GM23338 (cell line): ENCODE data around the gene SHISAL2B.
"Not testable (repeated sequence)": the region's sequence is repeated elsewhere in the genome, so short reads cannot be mapped to it uniquely, and the experiment has no call there.

ENCODE experiments used
- CREB1 ChIP-seq: fragments of 250-450 bp; sonication (Bioruptor Pico); IDR thresholded peaks from 2 replicates; pipeline ENCODE4 v1.5.0; 2020; ENCODE audit warnings: low read depth, mild to moderate bottlenecking, moderate library complexity
- ETS1 ChIP-seq: IDR thresholded peaks from 2 replicates; pipeline ENCODE4 v1.6.1; 2016; ENCODE audit warnings: antibody characterized with exemption
- EZH2 ChIP-seq: fragments of 200-600 bp; sonication (generic); IDR thresholded peaks from one replicate; pipeline ENCODE4 v1.8.0; 2017; ENCODE audit warnings: antibody characterized with exemption, mild to moderate bottlenecking, low read depth; ENCODE audit not compliant: unreplicated experiment
- EZH2phosphoT487 ChIP-seq: fragments of 200-600 bp; sonication (generic); IDR thresholded peaks from one replicate; pipeline ENCODE4 v1.8.1; 2018; ENCODE audit warnings: antibody characterized with exemption; ENCODE audit not compliant: unreplicated experiment
- JUNB ChIP-seq: IDR thresholded peaks from one replicate; pipeline ENCODE4 v1.6.1; 2016; ENCODE audit warnings: antibody characterized with exemption; ENCODE audit not compliant: unreplicated experiment
- NANOG ChIP-seq: IDR thresholded peaks from 2 replicates; pipeline ENCODE4 v1.6.1; 2016; ENCODE audit warnings: antibody characterized with exemption, borderline replicate concordance
- POLR2AphosphoS5 ChIP-seq: IDR thresholded peaks from 2 replicates; pipeline ENCODE4 v1.6.1; 2016; ENCODE audit warnings: antibody characterized with exemption, low read depth
- REST ChIP-seq: IDR thresholded peaks from one replicate; pipeline ENCODE4 v1.6.1; 2018; ENCODE audit warnings: antibody characterized with exemption; ENCODE audit not compliant: unreplicated experiment
- TF ChIP-seq, protein P1 (sequence below), 2 experiments: fragments of 200-600 bp in 1 of 2; sonication (generic) in 1 of 2; conservative IDR thresholded peaks; 2 replicates each; pipeline versions ENCODE4 v1.5.1 to v1.6.1; 2016 to 2017; ENCODE audit warnings: antibody characterized with exemption in 2 of 2, low read depth in 2 of 2, mild to moderate bottlenecking in 2 of 2, moderate library complexity in 1 of 2
- TF ChIP-seq, protein P2 (sequence below): fragments of 250-450 bp; sonication (Bioruptor Pico); IDR thresholded peaks from 2 replicates; pipeline ENCODE4 v1.5.0; 2020; ENCODE audit warnings: mild to moderate bottlenecking, moderate library complexity

GRCh38 chr5:64714495-64714894, 24.2 kb downstream of the SHISAL2B start:
- TF ChIP-seq, protein P1, sequence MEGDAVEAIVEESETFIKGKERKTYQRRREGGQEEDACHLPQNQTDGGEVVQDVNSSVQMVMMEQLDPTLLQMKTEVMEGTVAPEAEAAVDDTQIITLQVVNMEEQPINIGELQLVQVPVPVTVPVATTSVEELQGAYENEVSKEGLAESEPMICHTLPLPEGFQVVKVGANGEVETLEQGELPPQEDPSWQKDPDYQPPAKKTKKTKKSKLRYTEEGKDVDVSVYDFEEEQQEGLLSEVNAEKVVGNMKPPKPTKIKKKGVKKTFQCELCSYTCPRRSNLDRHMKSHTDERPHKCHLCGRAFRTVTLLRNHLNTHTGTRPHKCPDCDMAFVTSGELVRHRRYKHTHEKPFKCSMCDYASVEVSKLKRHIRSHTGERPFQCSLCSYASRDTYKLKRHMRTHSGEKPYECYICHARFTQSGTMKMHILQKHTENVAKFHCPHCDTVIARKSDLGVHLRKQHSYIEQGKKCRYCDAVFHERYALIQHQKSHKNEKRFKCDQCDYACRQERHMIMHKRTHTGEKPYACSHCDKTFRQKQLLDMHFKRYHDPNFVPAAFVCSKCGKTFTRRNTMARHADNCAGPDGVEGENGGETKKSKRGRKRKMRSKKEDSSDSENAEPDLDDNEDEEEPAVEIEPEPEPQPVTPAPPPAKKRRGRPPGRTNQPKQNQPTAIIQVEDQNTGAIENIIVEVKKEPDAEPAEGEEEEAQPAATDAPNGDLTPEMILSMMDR (conservative IDR thresholded peaks at IDR 0.05; ENCODE audit: low read depth in 2 of 2), result not testable (repeated sequence)
- TF ChIP-seq POLR2AphosphoS5, EZH2, EZH2phosphoT487, JUNB, REST, CREB1, ETS1, NANOG: not testable (repeated sequence)
- TF ChIP-seq, protein P2, sequence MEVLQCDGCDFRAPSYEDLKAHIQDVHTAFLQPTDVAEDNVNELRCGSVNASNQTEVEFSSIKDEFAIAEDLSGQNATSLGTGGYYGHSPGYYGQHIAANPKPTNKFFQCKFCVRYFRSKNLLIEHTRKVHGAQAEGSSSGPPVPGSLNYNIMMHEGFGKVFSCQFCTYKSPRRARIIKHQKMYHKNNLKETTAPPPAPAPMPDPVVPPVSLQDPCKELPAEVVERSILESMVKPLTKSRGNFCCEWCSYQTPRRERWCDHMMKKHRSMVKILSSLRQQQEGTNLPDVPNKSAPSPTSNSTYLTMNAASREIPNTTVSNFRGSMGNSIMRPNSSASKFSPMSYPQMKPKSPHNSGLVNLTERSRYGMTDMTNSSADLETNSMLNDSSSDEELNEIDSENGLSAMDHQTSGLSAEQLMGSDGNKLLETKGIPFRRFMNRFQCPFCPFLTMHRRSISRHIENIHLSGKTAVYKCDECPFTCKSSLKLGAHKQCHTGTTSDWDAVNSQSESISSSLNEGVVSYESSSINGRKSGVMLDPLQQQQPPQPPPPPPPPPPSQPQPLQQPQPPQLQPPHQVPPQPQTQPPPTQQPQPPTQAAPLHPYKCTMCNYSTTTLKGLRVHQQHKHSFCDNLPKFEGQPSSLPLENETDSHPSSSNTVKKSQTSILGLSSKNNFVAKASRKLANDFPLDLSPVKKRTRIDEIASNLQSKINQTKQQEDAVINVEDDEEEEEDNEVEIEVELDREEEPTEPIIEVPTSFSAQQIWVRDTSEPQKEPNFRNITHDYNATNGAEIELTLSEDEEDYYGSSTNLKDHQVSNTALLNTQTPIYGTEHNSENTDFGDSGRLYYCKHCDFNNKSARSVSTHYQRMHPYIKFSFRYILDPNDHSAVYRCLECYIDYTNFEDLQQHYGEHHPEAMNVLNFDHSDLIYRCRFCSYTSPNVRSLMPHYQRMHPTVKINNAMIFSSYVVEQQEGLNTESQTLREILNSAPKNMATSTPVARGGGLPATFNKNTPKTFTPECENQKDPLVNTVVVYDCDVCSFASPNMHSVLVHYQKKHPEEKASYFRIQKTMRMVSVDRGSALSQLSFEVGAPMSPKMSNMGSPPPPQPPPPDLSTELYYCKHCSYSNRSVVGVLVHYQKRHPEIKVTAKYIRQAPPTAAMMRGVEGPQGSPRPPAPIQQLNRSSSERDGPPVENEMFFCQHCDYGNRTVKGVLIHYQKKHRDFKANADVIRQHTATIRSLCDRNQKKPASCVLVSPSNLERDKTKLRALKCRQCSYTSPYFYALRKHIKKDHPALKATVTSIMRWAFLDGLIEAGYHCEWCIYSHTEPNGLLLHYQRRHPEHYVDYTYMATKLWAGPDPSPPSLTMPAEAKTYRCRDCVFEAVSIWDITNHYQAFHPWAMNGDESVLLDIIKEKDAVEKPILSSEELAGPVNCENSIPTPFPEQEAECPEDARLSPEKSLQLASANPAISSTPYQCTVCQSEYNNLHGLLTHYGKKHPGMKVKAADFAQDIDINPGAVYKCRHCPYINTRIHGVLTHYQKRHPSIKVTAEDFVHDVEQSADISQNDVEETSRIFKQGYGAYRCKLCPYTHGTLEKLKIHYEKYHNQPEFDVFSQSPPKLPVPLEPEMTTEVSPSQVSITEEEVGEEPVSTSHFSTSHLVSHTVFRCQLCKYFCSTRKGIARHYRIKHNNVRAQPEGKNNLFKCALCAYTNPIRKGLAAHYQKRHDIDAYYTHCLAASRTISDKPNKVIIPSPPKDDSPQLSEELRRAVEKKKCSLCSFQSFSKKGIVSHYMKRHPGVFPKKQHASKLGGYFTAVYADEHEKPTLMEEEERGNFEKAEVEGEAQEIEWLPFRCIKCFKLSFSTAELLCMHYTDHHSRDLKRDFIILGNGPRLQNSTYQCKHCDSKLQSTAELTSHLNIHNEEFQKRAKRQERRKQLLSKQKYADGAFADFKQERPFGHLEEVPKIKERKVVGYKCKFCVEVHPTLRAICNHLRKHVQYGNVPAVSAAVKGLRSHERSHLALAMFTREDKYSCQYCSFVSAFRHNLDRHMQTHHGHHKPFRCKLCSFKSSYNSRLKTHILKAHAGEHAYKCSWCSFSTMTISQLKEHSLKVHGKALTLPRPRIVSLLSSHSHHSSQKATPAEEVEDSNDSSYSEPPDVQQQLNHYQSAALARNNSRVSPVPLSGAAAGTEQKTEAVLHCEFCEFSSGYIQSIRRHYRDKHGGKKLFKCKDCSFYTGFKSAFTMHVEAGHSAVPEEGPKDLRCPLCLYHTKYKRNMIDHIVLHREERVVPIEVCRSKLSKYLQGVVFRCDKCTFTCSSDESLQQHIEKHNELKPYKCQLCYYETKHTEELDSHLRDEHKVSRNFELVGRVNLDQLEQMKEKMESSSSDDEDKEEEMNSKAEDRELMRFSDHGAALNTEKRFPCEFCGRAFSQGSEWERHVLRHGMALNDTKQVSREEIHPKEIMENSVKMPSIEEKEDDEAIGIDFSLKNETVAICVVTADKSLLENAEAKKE (CRISPR knock-in tag), result not testable (repeated sequence)
